Neutrophil (primary cell): ENCODE results near the gene TSPAN11.

Experiments
- H3K27ac ChIP-seq: fragments of 200-600 bp; sonication (generic); 2 replicates; pipeline ENCODE4 v1.5.1; 2016; ENCODE audit warnings: mild to moderate bottlenecking, moderate library complexity
- H3K27me3 ChIP-seq: fragments of 200-600 bp; sonication (generic); 2 replicates; pipeline ENCODE4 v1.6.0; 2016; ENCODE audit warnings: mild to moderate bottlenecking
- H3K36me3 ChIP-seq: fragments of 200-600 bp; sonication (generic); 2 replicates; pipeline ENCODE4 v1.5.1; 2017
- H3K4me1 ChIP-seq, 2 experiments: fragments of 200-600 bp in 1 of 2; sonication (generic) in 1 of 2; 1 replicate in 1 of 2; 2 replicates in 1 of 2; pipeline versions ENCODE4 v1.5.1 to v1.6.1; 2013 to 2016; ENCODE audit warnings: low read depth in 1 of 2, low read length in 1 of 2, mild to moderate bottlenecking in 1 of 2, moderate library complexity in 1 of 2; ENCODE audit not compliant: control insufficient read depth in 1 of 2, insufficient read depth in 1 of 2
- H3K4me3 ChIP-seq, 2 experiments: fragments of 200-600 bp in 1 of 2; sonication (generic) in 1 of 2; 1 replicate in 1 of 2; 2 replicates in 1 of 2; pipeline ENCODE4 v1.5.1; 2013 to 2016; ENCODE audit warnings: low read depth in 1 of 2, low read length in 1 of 2, mild to moderate bottlenecking in 1 of 2, moderate library complexity in 1 of 2
- H3K9me3 ChIP-seq: fragments of 200-600 bp; sonication (generic); 2 replicates; pipeline ENCODE4 v1.5.1; 2016
- CTCF ChIP-seq: fragments of 200-600 bp; sonication (generic); IDR thresholded peaks from 2 replicates; pipeline ENCODE4 v1.5.1; 2016; ENCODE audit warnings: antibody characterized with exemption

The TSPAN11 gene

GRCh38 chr12:30896461-30896860 lies 30.1 kb upstream of the TSPAN11 start:
- H3K4me3 ChIP-seq, result no peak overlapping the region
- no peak for TF ChIP-seq CTCF
- no peak overlapping the region for H3K27ac ChIP-seq
- no peaks in the 10 kb centered on the region for H3K27me3 ChIP-seq
- no peaks in the 10 kb centered on the region for H3K36me3 ChIP-seq
- no peaks in the 10 kb centered on the region for H3K4me1 ChIP-seq
- H3K9me3 ChIP-seq, result no peaks in the 10 kb centered on the region

GRCh38 chr12:30898846-30899245 lies 27.7 kb upstream of the TSPAN11 start:
- no peak for TF ChIP-seq CTCF
- Histone ChIP-seq H3K27me3 (no peaks in the 10 kb centered on the region), H3K36me3 (no peaks in the 10 kb centered on the region), H3K27ac (no peak overlapping the region), H3K4me3 (no peak overlapping the region), H3K4me1 (no peaks in the 10 kb centered on the region), H3K9me3 (no peaks in the 10 kb centered on the region)

- H3K27me3 ChIP-seq, result no peaks in the 10 kb centered on the region
- no peak overlapping the region for H3K4me3 ChIP-seq
- H3K9me3 ChIP-seq, result no peaks in the 10 kb centered on the region
- no peaks in the 10 kb centered on the region for H3K4me1 ChIP-seq
- no peaks in the 10 kb centered on the region for H3K36me3 ChIP-seq
- no peak overlapping the region for H3K27ac ChIP-seq
- no peak for TF ChIP-seq CTCF
Observed at GRCh38 chr12:30900351-30900750, 26.2 kb upstream of the TSPAN11 start.

GRCh38 chr12:30902001-30902400 lies 24.5 kb upstream of the TSPAN11 start:
- TF ChIP-seq CTCF, result no peak
- H3K36me3 ChIP-seq, result no peaks in the 10 kb centered on the region
- H3K27ac ChIP-seq, result no peak overlapping the region
- H3K9me3 ChIP-seq, result no peaks in the 10 kb centered on the region
- no peak overlapping the region for H3K4me3 ChIP-seq
- no peaks in the 10 kb centered on the region for H3K27me3 ChIP-seq
- H3K4me1 ChIP-seq, result no peaks in the 10 kb centered on the region

GRCh38 chr12:30902596-30902995 lies 24.0 kb upstream of the TSPAN11 start:
- no peak overlapping the region for H3K27ac ChIP-seq
- H3K4me3 ChIP-seq, result no peak overlapping the region
- no peaks in the 10 kb centered on the region for H3K9me3 ChIP-seq
- no peak for TF ChIP-seq CTCF
- no peaks in the 10 kb centered on the region for H3K27me3 ChIP-seq
- H3K36me3 ChIP-seq, result no peaks in the 10 kb centered on the region
- no peaks in the 10 kb centered on the region for H3K4me1 ChIP-seq

- Histone ChIP-seq H3K4me1 (no peaks in the 10 kb centered on the region), H3K36me3 (no peaks in the 10 kb centered on the region), H3K27ac (no peak overlapping the region), H3K27me3 (no peaks in the 10 kb centered on the region), H3K4me3 (no peak overlapping the region), H3K9me3 (no peaks in the 10 kb centered on the region)
- no peak for TF ChIP-seq CTCF
Observed at GRCh38 chr12:30905463-30906009, 21.0 kb upstream of the TSPAN11 start.
